Left kidney (tissue), 1 donor: ENCODE results near the gene NCKAP5L. TPM values are rescaled to one million over a fixed set of nuclear protein-coding genes. Genes with fewer than 3 reads are reported as not detected.

ENCODE experiments used
- polyA plus RNA-seq: library from polyadenylated mRNA; unstranded; fragments of 120-200 nt; gene quantifications from one replicate; pipeline ENCODE4 v1.2.1, GENCODE V29; 2013; ENCODE audit not compliant: insufficient read length

Gene NCKAP5L
- polyA plus RNA-seq, 1 donor: 18.3 TPM

Other genes with a start within 250 kb of the NCKAP5L start
- 3.1 TPM for gene FAM186B, start 222.8 kb downstream of the NCKAP5L start, polyA plus RNA-seq
- 29.5 TPM for gene PRPF40B, start 204.9 kb downstream of the NCKAP5L start, polyA plus RNA-seq
- 46.3 TPM for gene FMNL3, start 121.0 kb downstream of the NCKAP5L start, polyA plus RNA-seq
- 721 TPM for gene TMBIM6, start 86.9 kb downstream of the NCKAP5L start, polyA plus RNA-seq
- gene BCDIN3D, start 14.7 kb upstream of the NCKAP5L start, polyA plus RNA-seq: 7.7 TPM
- 3.5 TPM for gene FAIM2, start 75.5 kb upstream of the NCKAP5L start, polyA plus RNA-seq
- gene AQP2, start 122.3 kb upstream of the NCKAP5L start, polyA plus RNA-seq: 50.4 TPM
- 1.2 TPM for gene AQP5, start 133.5 kb upstream of the NCKAP5L start, polyA plus RNA-seq
- gene AQP6, start 144.5 kb upstream of the NCKAP5L start, polyA plus RNA-seq: 21.1 TPM
- 70.8 TPM for gene RACGAP1, start 197.1 kb upstream of the NCKAP5L start, polyA plus RNA-seq
- 5.8 TPM for gene ASIC1, start 229.2 kb upstream of the NCKAP5L start, polyA plus RNA-seq